Heart left ventricle (tissue), 13 donors: ENCODE measurements around the gene CAPN7.

Source experiments
- POLR2A ChIP-seq, 2 donors: fragments of 450-650 bp; IDR thresholded peaks; one replicate each; pipeline ENCODE4 v1.6.1; 2017; ENCODE audit warnings: antibody characterized with exemption in 2 of 2, mild to moderate bottlenecking in 2 of 2, moderate library complexity in 2 of 2
- TF ChIP-seq, protein P1 (sequence below), 12 donors: fragments of 200-600 bp; sonication (generic) in 4 of 12; IDR thresholded peaks; one replicate each; pipeline versions ENCODE4 v1.5.0 to v1.8.0; 2018 to 2022; ENCODE audit warnings: antibody characterized with exemption in 12 of 12, mild to moderate bottlenecking in 5 of 12
- donor health status: ischemic (EF 13 %, LVEDD 7.1; RV severe dilation, severe dysfunction).
- donor health status: DM: no; HTN: yes; CAD: no.
- donor health status: DM: no; HTN: no; CAD: no.
- donor health status: ischemic (EF 25% LVEDD 6.9; RV normal size, moderate dysfunction).
- donor health status: ischemic (EF 25% LVEDD 5.7; RV mildly dilated, moderate dysfunction).
- donor health status: ischemic (EF 35%, LVEDD 5.7; RV mildly dilated, moderate dysfunction).
- donor health status: nonischemic (EF 11% LVEDD 7.7; RV severe dilation, severe dysfunction).
- donor health status: DM: yes; HTN: yes; CAD: no.
- donor health status: PGD.
- donor health status: ischemic (EF 29% LVEDD 5.4; RV normal size, mild dysfunction).
- donor health status: nonischemic (EF 23%, LVEDD 6.1; RV moderate dilation, normal function).

- TF ChIP-seq, protein P1, sequence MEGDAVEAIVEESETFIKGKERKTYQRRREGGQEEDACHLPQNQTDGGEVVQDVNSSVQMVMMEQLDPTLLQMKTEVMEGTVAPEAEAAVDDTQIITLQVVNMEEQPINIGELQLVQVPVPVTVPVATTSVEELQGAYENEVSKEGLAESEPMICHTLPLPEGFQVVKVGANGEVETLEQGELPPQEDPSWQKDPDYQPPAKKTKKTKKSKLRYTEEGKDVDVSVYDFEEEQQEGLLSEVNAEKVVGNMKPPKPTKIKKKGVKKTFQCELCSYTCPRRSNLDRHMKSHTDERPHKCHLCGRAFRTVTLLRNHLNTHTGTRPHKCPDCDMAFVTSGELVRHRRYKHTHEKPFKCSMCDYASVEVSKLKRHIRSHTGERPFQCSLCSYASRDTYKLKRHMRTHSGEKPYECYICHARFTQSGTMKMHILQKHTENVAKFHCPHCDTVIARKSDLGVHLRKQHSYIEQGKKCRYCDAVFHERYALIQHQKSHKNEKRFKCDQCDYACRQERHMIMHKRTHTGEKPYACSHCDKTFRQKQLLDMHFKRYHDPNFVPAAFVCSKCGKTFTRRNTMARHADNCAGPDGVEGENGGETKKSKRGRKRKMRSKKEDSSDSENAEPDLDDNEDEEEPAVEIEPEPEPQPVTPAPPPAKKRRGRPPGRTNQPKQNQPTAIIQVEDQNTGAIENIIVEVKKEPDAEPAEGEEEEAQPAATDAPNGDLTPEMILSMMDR (IDR thresholded peaks at IDR 0.05) = no peak
- TF ChIP-seq POLR2A (IDR thresholded peaks at IDR 0.05) = no peak
Observed at GRCh38 chr3:15263120-15263519, 57.1 kb downstream of the CAPN7 start.
